ENCODE measurements around the gene NEK6.

DNA sequence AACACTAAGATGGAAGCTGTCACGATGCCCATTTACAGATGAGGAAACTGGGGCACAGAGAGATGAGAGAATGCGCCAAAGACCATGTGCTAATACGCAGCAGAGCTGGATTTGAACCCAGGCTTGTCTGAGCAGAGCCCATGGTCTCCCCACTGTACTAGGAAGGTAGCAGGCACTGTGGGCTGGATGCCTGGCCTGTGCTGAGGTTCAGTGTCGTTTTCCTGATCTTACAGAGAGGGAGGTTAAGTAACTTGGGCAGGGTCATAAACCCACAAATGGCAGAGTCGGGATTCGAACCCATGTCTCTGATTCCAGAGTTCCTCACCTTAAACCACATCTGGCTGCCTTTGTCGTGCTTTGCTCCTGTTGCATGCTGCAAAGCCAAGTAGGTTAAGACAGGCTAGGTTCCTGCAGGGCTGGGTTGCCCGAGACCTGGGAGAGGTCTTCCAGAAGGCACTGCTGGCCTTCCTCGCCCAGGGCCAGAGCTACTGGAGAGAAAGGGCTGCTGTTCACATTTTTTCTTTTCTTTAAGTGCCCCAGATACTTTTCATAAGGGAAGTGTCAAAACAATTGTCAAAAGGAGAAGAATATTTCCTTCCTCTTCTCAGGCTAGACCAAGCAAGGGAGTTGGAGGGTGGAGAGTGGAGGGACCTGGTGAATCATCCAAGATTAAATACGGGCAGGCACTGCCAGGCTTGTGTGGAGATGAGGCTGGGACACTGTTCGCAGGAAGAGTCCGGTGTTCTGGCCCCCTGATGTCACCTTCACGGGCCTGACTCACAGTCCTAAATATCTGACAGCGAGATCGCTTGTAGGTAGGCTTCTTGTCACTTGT is 3.2 kb downstream of the NEK6 start:
- TF ChIP-seq, protein P1, sequence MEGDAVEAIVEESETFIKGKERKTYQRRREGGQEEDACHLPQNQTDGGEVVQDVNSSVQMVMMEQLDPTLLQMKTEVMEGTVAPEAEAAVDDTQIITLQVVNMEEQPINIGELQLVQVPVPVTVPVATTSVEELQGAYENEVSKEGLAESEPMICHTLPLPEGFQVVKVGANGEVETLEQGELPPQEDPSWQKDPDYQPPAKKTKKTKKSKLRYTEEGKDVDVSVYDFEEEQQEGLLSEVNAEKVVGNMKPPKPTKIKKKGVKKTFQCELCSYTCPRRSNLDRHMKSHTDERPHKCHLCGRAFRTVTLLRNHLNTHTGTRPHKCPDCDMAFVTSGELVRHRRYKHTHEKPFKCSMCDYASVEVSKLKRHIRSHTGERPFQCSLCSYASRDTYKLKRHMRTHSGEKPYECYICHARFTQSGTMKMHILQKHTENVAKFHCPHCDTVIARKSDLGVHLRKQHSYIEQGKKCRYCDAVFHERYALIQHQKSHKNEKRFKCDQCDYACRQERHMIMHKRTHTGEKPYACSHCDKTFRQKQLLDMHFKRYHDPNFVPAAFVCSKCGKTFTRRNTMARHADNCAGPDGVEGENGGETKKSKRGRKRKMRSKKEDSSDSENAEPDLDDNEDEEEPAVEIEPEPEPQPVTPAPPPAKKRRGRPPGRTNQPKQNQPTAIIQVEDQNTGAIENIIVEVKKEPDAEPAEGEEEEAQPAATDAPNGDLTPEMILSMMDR (IDR thresholded peaks at IDR 0.05; ENCODE audit: low read depth, low read length, poor library complexity, severe bottlenecking): no peak
- TF ChIP-seq EZH2phosphoT487 (IDR thresholded peaks at IDR 0.05; ENCODE audit: borderline replicate concordance, low read length): no peak
